HFFc6 (cell line): ENCODE measurements around the gene MTHFSD. TPM values are rescaled to one million over a fixed set of nuclear protein-coding genes. Genes with fewer than 3 reads are reported as not detected.

Experiments
- DNase-seq: peaks from one replicate; pipeline ENCODE4 v3.0.0-alpha.2; 2018
- H3K27ac Mint-ChIP-seq: 2 replicates; pipeline ENCODE4 v1.8.0; 2020; ENCODE audit warnings: mild to moderate bottlenecking, mixed read lengths
- H3K27me3 Mint-ChIP-seq: 2 replicates; pipeline ENCODE4 v1.8.0; 2021; ENCODE audit warnings: mild to moderate bottlenecking, moderate library complexity, mixed read lengths; ENCODE audit not compliant: insufficient read depth
- H3K36me3 Mint-ChIP-seq: 2 replicates; pipeline ENCODE4 v1.8.0; 2021; ENCODE audit warnings: low read depth, mixed read lengths
- H3K4me1 Mint-ChIP-seq: 2 replicates; pipeline ENCODE4 v1.8.0; 2020; ENCODE audit warnings: low read depth, mixed read lengths
- H3K4me3 Mint-ChIP-seq: 2 replicates; pipeline ENCODE4 v1.8.0; 2020; ENCODE audit warnings: mild to moderate bottlenecking, moderate library complexity, mixed read lengths
- H3K9me3 Mint-ChIP-seq: 2 replicates; pipeline ENCODE4 v1.8.0; 2020; ENCODE audit warnings: mild to moderate bottlenecking, mixed read lengths
- total RNA-seq, 6 experiments: library from RNA; stranded (reverse); fragmentation: NEBNext Ultra II Directional; extraction: Animal tissue kit (Norgen Biotek cat#: 25700); gene quantifications; 2 replicates in 1 of 6; 3 replicates in 5 of 6; pipeline ENCODE4 v1.2.3, GENCODE V29; 2021
- TF ChIP-seq, protein P1 (sequence below): fragments of 200-600 bp; sonication (generic); IDR thresholded peaks from 2 replicates; pipeline ENCODE4 v1.5.0; 2021; ENCODE audit warnings: antibody characterized with exemption, mild to moderate bottlenecking

The MTHFSD gene
- total RNA-seq, 6 experiments from 2014 or later, result 16.8 to 18.6 (median 17.0) TPM

- TF ChIP-seq, protein P1, sequence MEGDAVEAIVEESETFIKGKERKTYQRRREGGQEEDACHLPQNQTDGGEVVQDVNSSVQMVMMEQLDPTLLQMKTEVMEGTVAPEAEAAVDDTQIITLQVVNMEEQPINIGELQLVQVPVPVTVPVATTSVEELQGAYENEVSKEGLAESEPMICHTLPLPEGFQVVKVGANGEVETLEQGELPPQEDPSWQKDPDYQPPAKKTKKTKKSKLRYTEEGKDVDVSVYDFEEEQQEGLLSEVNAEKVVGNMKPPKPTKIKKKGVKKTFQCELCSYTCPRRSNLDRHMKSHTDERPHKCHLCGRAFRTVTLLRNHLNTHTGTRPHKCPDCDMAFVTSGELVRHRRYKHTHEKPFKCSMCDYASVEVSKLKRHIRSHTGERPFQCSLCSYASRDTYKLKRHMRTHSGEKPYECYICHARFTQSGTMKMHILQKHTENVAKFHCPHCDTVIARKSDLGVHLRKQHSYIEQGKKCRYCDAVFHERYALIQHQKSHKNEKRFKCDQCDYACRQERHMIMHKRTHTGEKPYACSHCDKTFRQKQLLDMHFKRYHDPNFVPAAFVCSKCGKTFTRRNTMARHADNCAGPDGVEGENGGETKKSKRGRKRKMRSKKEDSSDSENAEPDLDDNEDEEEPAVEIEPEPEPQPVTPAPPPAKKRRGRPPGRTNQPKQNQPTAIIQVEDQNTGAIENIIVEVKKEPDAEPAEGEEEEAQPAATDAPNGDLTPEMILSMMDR, result no peak
- no peak overlapping the region for H3K27ac Mint-ChIP-seq
- H3K4me3 Mint-ChIP-seq, result no peak overlapping the region
- peaks cover 21% of the 10 kb centered on the region for H3K4me1 Mint-ChIP-seq
- H3K27me3 Mint-ChIP-seq, result peaks cover 2% of the 10 kb centered on the region; the same call in 1 of the 2 replicates
- no peak for DNase-seq
- H3K36me3 Mint-ChIP-seq, result peaks cover 24% of the 10 kb centered on the region
- H3K9me3 Mint-ChIP-seq, result peaks cover 6% of the 10 kb centered on the region
Observed at GRCh38 chr16:86531191-86531545, 23.9 kb downstream of the MTHFSD start.

- peaks cover 6% of the 10 kb centered on the region for H3K9me3 Mint-ChIP-seq
- peaks cover 24% of the 10 kb centered on the region for H3K36me3 Mint-ChIP-seq
- H3K27me3 Mint-ChIP-seq, result peaks cover 2% of the 10 kb centered on the region
- no peak overlapping the region for H3K27ac Mint-ChIP-seq
- DNase-seq, result no peak
- no peak overlapping the region for H3K4me3 Mint-ChIP-seq
- TF ChIP-seq, protein P1, result no peak
- H3K4me1 Mint-ChIP-seq, result peaks cover 21% of the 10 kb centered on the region
Observed at GRCh38 chr16:86530251-86531190, 24.5 kb downstream of the MTHFSD start.

GRCh38 chr16:86529160-86529559 is 25.9 kb downstream of the MTHFSD start:
- Mint-ChIP-seq H3K36me3 (peaks cover 24% of the 10 kb centered on the region), H3K27me3 (peaks cover 9% of the 10 kb centered on the region), H3K4me3 (no peak overlapping the region), H3K4me1 (peaks cover 21% of the 10 kb centered on the region), H3K27ac (no peak overlapping the region), H3K9me3 (peaks cover 6% of the 10 kb centered on the region)
- DNase-seq, result peak; percentile 50
- TF ChIP-seq, protein P1, result no peak

GRCh38 chr16:86528061-86528929 is 26.7 kb downstream of the MTHFSD start:
- Mint-ChIP-seq H3K4me3 (no peak overlapping the region), H3K27me3 (peaks cover 15% of the 10 kb centered on the region), H3K4me1 (peaks cover 21% of the 10 kb centered on the region), H3K27ac (no peak overlapping the region), H3K36me3 (peaks cover 24% of the 10 kb centered on the region), H3K9me3 (peaks cover 6% of the 10 kb centered on the region)
- no peak for DNase-seq
- TF ChIP-seq, protein P1, result no peak

- TF ChIP-seq, protein P1, result no peak
- peaks cover 15% of the 10 kb centered on the region for H3K27me3 Mint-ChIP-seq
Observed at GRCh38 chr16:86527366-86527765, 27.7 kb downstream of the MTHFSD start.

More at GRCh38 chr16:86527366-86527765, 27.7 kb downstream of the MTHFSD start:
- no peak overlapping the region for H3K4me3 Mint-ChIP-seq
- H3K36me3 Mint-ChIP-seq, result peaks cover 22% of the 10 kb centered on the region
- peaks cover 21% of the 10 kb centered on the region for H3K4me1 Mint-ChIP-seq
- peaks cover 6% of the 10 kb centered on the region for H3K9me3 Mint-ChIP-seq
- H3K27ac Mint-ChIP-seq, result no peak overlapping the region
- DNase-seq, result no peak
